ENCODE results near the gene PANX2.

Gene PANX2

DNA sequence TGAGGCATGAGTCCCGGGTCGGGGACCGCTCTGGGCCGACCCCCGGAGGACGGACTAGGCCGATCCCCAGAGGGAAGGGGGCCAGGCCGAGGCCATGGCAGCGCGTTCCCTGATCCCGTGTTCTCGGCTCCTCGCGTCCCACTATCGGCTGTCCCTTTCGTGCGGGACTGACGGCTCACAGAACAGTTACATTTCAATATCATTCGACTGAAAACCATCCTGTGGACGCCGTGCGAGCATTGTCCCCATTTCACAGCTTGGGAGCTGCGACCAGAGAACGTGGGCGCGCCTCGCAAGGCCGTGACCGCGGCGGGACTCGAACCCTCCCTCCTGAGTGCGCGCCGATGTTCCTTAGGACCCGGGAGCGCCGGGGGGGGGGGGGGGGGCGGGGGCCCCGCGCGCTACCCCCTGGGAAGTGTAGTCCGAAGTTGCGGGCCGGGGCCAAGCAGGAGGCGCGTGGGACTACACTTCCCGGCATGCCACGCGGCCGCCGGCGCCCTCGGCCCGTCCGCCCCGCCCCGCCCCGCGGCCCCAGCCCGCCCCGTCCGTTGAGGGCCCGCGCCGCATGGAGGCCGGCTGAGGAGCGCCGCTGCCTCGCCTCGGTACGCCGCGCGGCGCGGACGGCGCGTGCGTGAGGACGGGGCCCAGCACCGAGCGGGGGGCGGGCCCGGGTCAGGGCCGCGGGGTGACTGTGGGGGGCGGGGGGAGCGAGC is 15.0 kb downstream of the PANX2 start, which contains the start of gene TRABD:
Gene TRABD (plus strand): TSS at position 539 of the 713 bp plus-strand sequence. CDS start 7,148 bp downstream, outside the sequence.
- DNase-seq = peak; percentile 96

DNA sequence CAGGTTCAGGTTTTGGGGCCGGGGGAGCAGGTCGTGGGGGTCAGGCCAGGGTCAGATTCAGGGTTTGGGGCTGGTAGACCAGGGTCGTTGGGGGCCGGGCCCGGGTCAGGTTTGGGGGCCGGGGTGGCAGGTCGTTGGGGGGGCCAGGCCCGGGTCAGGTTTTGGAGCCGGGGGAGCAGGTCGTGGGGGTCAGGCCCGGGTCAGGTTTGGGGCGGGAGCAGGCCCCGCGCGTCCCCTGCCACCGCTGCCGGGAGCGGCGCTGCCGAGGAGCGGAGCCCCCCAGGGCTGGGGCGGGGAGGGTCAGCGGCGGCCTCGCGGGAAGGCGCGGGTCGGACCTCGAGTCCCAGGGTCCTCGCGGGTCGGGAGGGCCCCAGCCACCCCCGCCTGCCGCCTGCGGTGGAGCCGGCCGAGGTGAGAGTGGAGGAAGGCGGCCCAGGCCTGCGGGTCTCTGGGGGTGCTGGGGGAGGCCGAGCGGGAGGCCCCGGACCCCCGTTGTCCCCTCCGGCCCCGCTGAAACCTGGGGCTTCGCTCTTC is 15.7 kb downstream of the PANX2 start:
- DNase-seq = no peak

DNA sequence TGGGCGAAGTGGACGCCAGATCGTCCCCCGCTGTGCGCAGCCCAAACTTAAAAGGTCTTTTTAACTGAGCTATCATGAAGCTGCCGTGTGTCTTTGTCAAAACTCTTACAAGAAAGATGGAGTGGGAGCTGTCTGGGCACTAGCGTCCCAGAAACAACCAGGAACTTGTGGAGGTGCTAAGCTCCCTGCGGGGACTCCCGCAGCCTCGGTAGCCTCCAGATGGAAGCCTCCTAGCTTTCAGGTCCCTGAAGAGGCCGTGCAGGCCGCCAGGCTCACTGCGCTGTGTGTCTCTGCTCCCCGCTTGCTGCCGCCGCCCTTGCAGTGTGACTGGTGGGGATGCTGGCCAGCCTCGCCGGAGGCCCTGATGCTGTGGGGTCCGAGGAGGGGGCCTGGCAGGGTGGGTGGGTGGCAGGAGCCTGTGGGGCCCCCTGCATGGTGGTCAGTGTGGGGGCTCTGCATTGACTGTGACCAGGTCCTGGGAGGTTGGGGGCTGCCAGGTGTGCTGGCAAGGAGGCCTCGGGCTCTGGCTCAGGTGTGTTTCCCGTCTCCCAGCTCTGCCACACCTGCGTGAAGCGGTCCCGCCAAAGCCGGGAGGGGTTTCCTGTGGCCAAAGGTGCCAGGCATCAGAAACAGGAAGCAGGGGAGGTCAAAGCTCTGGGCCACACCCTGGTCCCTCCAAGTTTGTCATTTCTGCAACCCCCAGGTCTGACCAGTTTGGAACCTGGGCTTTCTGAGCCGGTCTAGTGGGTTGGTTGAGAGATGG is 16.4 kb downstream of the PANX2 start:
- DNase-seq = no peak

DNA sequence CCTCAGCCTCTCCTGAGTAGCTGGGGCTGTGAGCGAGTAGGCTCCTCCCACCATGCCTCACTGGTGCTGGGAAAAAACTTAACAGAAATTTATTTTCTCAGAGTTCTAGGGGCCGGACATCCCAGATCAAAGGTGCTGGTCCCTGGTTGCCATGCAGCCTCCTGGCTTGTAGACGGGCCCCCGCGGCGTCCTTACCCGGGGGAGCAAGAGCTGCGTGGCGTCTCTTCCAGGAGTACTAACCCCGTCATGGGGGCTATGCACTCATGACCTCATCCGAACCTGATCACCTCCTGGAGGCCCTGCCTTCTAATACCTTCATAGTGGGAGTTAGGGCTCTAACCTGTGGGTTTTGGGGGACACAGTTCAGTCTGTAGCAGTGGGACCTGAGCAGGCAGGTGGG is 17.8 kb downstream of the PANX2 start:
- DNase-seq = no peak

DNA sequence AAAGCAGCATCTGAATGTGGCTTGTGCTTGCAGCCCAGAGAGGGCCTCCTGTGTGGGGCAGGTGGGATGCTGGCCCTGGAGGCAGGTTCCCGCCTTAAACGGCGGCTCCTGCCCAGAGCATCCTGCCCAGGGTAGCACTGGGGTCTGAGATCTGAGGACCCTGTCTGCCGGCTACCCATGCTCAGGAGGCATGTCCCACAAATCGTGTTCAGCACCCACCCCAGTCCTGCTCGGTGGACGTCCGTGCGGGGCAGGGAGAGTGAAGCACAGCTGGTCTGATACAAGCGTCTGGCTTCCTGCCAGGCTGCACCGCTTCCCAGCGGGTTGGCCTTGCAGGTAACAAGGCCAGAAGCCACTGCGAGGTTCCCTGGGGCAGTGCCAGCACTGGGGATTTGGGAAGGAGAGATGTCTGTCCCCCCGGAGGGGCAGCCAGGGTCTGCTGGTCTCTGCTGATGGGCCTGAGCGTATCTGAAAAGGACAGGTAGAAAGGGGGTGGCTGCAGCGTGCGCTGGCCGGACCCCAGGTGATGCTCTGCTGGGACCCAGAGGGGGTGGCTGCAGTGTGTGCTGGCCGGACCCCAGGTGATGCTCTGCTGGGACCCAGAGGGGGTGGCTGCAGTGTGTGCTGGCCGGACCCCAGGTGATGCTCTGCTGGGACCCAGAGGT is 18.8 kb downstream of the PANX2 start:
- DNase-seq = no peak

DNA sequence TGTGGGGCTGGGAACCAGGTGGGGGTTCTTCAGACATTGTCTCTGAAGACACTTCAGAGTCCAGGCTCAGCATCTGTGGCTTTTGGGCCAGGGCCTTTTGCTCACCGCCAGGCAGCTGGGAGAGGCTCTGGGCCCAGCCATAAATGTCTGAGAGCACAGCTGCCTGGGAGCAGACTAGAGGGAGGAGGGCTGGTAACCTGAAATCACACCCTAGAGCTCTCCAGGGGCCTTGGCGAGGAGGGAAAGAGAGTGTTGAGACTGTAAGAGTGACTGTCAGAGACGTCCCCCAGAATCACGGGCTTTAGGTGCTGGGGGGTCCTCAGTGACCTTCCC is 19.3 kb downstream of the PANX2 start:
- no peak for DNase-seq

DNA sequence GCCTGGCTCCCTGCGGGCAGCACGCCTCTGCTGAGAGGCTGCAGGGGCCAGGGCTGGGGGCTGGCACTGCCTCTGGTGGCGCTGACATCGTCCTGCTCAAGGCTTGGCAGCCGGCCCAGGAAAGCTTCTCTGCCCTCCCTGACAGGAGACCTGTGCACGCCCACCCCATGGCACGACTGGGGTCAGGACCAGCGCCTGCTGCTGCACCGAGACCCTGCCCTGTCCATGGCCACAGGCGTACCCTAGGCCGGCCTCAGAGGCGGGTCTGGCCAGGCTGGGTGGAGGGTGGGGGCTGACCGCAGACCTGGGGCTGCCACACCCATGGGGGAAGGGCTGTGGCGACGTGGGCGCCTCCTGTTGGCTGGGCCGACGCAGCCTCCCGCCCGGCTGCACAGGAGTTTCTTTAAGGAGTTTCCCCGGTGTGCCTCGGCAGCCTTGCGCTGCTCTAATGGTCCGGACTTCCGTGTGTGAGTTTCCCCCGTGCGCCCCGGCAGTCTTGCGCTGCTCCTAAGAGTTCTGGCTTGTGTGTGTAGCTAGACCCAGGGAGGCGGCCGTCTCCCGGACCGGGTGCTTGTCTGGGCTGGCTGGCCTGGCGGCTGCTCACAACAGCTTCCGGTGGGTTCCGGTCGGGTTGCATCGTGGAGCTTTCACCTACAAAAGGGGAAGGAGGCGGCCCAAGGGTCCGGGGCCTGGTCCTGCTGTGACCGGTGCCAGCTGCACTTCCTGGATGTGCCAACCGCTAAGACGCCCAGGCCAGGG is 19.8 kb downstream of the PANX2 start:
- DNase-seq = peak; percentile 84

DNA sequence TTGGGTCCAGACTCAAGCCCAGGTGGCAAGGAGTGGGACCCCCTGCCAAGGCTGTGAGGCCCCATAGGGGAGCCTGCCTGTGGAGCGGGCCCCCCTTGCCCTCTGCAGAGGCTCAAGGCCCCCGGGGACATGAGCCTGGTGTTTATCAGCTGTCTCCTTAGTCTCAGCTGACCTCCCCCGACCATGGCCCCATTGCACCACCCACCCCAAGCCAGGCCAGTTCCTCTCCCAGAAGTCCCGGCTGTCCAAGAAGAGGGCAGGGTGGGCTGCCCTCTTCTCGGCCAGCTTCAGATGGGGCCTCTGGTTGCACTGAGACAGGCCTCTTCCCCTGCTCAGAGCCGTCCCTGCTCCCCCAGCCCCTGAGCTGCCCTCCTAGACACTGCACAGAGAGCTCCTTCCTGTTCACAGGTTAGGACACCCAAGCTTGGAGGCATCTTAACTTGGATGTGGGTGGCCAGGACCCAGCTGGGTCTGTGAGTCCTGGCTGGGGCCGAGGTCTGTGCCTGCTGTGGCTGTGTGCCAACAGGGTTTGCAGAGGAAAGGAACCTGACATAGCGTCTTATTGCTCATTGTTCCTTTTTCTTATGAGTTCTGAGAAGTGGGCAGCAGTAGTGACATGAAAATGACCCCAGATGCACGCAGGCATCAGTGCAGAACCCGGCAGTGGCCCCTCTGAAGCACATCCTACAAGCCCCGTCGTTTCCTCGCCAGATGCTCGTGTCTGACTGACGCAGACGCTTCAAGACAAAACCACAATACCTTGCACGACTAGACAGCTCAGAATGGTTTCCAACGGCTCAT is 20.6 kb downstream of the PANX2 start:
- DNase-seq = no peak

DNA sequence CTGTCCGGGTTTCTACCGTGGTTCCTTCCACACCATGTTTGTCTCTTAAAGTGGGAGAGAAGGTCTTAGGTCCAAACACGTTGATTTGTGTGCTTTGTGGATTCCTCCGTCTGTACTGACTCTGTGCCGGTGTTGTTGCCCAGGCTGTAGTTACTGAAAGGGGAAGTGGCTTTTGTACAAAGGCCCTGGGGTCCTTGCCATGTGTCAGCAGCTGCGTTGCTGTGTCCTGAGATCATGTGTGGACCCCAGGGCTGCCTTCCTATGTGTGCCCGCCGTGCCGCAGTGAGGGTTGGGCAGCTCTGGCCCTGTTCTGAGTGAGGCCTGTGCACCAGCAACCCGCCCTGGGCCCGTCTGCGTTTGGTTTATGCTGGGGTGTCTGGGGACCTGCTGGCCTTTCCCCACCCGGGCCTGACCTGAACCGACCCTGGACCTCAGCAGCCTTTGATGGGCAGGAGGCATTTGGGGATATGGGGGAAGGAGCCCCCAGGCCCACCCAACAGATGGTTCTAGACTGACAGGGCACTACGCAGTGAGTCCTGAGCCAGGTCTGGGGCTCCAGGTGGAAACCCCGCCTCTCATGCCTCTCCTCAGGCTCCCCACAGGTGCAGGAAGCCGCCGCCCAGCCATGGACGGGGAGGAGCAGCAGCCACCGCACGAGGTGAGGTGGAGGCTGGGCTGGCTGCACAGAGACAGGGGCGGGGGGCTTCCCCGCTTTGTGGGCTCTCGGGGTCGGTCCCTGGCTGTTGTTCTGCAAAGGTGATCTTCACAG is 22.1 kb downstream of the PANX2 start:
- no peak for DNase-seq

DNA sequence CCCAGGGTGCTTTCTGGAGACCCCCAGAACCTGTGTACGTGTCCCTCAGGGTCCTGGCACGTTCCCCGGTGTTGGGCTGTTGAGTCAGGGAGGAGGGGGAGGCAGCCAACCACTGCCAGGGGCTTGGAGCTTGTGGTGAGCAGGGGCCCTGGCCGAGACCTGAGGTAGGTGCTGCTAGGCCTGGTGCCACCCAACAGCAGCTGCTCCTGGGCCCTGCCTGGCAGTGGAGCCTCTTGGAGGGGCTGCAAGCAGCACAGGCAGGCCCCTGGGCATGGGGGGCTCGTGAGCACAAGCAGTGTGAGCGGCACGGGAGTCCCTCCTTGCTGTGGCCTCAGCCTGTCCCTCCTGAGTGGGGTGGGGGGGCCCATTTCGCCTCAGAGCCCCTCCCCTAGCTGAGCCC is 23.1 kb downstream of the PANX2 start:
- DNase-seq = no peak

DNA sequence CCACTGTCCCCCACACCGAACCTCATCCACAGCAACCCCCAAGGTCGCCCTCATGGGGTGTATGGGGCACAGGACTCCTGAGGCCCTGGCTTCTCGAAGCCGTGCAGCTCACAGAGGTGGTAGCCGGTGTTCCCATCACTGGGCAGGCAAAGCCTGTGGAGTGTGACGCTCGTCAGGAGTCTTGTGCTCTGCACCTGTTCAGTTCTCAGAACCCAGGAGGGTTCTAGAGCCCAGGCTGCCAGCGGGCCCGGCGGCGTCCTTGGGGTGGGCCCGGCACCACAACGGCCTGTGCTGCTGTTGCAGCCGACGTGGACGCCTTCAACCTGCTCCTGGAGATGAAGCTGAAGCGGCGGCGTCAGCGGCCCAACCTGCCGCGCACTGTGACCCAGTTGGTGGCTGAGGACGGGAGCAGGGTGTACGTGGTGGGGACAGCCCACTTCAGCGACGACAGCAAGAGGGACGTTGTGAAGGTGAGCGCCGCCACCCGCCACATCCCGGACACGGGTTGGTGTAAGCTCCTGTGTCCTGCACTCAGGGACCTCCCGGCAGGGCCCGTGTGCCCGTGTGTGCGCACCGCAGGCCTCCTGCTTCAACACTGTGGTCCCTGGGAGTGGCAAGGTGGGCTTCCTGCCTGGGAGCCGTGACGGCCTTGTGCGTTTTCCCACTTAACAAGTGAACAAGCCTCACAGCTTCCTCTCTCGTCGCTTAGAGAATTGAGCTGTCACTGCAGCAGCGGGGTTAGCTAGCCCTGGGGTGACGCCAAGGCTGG is 23.7 kb downstream of the PANX2 start:
- DNase-seq = no peak

DNA sequence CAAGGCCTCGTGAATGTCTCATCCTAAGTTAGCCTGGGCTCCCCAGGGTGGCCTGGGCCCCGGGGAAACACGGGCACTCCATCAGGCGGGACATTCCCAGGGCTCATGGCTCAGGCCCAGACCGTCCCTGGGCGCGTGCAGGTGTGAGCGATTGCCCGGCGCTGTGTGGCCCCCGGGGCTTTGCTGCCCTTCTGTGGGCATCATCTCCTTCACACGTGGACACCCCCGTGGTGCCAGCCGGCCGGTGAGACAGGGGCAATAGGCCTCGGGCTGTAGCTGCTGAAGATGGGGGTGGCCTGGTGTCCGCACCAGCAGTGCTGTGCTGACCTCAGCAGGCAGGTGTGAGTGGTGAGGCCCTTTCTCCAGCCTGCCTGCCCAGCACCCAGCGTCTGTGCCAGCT is 25.7 kb downstream of the PANX2 start:
- no peak for DNase-seq

DNA sequence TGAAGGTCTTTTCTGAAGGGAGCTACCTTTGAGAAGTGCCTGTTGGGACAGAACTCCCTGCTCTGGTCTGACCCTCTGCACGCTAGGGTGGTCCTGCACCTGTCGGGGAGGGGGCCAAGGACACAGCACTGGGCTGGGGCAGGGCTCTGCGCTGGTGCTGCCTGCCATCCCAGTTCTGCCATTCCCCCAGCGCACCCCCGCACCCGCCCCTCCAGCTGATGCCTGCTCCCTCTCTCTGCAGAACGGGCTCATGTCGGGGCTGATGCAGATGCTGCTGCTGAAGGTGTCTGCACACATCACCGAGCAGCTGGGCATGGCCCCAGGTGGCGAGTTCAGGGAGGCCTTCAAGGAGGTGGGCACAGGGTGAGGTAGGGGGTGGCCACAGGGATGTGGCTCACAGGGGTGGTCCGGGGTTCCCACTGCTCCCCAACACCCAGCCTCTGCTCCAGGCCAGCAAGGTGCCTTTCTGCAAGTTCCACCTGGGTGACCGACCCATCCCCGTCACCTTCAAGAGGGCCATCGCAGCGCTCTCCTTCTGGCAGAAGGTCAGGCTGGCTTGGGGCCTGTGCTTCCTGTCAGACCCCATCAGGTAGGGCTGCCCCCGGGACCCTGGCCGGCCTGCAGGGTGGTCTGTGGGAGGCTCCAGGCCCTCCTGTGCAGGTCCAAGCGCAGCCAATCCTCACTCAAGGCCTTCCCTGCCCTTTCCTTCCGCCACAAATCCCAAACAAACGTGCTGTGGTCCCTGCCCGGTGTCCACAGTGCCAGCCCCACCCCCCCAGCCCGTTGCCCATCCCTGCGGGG is 26.7 kb downstream of the PANX2 start:
- no peak for DNase-seq

DNA sequence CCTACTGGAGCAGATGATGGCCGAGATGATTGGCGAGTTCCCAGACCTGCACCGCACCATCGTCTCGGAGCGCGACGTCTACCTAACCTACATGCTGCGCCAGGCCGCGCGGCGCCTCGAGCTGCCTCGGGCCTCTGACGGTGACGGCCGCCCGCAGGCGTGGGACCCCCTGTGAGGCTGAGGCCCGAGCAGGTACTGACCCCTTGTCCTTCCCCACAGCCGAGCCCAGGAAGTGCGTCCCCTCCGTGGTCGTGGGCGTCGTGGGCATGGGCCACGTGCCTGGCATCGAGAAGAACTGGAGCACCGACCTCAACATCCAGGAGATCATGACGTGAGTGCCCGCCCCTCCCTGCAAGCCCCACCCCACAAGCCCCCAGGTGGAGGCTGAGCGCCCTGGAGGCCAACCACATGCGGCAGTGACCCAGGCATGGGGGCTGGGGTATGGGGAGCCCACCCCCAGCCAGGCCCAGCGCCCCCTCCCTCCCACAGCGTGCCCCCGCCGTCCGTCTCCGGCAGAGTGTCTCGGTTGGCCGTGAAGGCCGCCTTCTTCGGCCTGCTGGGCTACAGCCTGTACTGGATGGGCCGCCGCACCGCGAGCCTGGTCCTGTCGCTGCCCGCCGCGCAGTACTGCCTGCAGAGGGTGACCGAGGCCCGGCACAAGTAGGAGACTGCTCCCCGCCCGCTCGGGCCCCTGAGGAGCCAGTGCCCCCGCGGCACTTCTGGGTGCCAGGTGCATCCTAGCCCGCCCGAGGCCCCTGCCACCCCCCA is 27.5 kb downstream of the PANX2 start:
- no peak for DNase-seq

DNA sequence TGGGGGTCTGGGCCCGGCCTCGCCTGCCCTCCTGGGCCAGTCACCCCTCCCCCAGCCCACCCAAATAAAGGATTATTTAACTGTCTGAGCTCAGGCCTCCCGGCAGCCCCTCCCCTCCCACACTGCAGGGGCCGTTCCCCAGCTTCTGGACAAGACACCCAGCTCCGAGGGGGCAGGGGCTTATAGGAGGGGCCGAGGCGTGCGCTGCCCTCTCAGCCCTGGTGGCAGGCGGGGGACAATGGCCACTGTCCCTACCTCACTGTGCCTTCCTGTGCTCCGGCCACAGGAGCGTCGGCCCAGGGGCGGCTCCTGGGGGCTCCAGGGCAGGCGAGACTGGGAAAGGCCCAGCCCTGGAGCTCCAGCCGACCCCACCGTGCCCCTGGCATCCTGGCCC is 28.1 kb downstream of the PANX2 start:
- no peak for DNase-seq

DNA sequence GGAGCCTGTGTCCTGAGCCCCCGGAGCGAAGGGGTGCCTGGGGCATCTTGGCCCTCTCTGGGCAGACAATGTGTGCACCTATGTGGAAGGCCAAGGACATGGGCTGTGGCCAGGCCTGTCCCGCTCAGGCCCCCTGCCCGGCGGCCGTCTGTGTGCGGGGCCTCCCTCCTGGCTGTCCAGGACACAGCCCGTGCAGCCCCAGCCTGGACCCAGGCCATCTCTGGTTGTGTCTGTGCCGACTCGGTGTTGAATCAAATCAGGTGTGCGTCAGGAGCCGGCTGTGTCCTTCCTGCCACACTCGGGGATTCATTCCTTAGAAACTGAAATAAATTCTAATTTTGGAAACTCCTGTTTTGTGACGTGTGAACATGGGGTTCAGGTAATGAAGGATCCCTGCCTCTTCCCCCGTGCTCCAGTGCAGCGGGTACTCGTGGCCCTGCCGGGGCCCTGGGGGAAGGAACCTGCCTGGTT is 28.8 kb downstream of the PANX2 start:
- DNase-seq = no peak

DNA sequence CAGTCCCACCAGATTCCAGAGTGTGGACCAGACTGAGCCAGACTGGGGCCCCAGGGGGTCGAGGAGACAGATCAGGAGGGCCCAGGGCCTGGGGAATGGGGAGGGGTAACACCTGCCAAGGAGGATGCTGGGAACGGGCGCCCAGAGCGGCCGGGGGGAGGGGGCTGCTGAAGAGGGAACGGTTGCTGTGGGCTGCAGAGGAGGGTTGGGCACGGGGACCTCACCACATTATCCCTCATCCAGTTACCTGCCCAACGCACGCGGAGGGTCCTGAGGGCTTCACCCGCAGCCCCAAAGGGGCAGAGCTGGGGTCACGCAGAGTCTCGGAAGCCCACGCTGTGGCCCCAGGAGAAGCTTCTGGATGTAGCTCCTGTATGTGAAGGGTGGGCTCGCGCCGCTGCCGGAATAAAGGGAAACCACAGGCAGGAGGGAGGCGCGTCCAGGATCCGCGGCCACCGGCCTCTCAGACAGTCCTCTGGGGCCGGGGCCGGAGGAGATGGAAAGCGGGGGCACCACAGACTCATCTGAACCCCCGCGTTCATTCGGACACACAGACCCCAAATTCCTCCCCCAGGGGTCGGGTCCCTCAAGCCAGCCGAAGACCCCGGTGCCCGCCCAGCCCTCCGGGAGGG is 29.4 kb downstream of the PANX2 start:
- DNase-seq = no peak

Data from right forelimb (tissue), 1 donor.